Adrenal gland (tissue), 12 donors: ENCODE results near the gene VWA5B2. TPM values are rescaled to one million over a fixed set of nuclear protein-coding genes. Genes with fewer than 3 reads are reported as not detected.

Source experiments
- DNase-seq, 7 donors: peaks; one replicate each; pipeline ENCODE4 v3.0.0-alpha.2; 2019 to 2020
- H3K27ac ChIP-seq, 5 donors: fragments of 200-600 bp; sonication (generic) in 4 of 5; 1 replicate in 3 of 5; 2 replicates in 2 of 5; pipeline versions ENCODE4 v1.5.1 to v1.8.0; 2016 to 2020; ENCODE audit warnings: mild to moderate bottlenecking in 1 of 5
- H3K27me3 ChIP-seq: fragments of 200-600 bp; 2 replicates; pipeline ENCODE4 v1.8.0; 2021
- H3K36me3 ChIP-seq, 2 donors: fragments of 200-600 bp; replicated peaks in 1 of 2; 1 replicate in 1 of 2; 2 replicates in 1 of 2; pipeline versions ENCODE4 v1.5.1 to v1.8.0; 2018 to 2022
- H3K4me1 ChIP-seq, 2 donors: fragments of 200-600 bp; replicated peaks in 1 of 2; 1 replicate in 1 of 2; 2 replicates in 1 of 2; pipeline versions ENCODE4 v1.5.1 to v1.8.0; 2018 to 2021
- H3K4me3 ChIP-seq, 4 donors: fragments of 200-600 bp; sonication (generic) in 3 of 4; one replicate each; pipeline ENCODE4 v1.5.1; 2016 to 2018
- H3K9me3 ChIP-seq, 3 donors: fragments of 200-600 bp; sonication (generic) in 1 of 3; replicated peaks in 1 of 3; 1 replicate in 2 of 3; 2 replicates in 1 of 3; pipeline versions ENCODE4 v1.5.1 to v1.8.0; 2016 to 2021
- POLR2A ChIP-seq, 2 donors: fragments of 450-650 bp; IDR thresholded peaks; one replicate each; pipeline ENCODE4 v1.6.1; 2017; ENCODE audit warnings: antibody characterized with exemption in 2 of 2, mild to moderate bottlenecking in 2 of 2, moderate library complexity in 1 of 2
- WGBS, 4 donors: extraction: QIAGEN DNeasy Blood & Tissue Kit in 2 of 4; methylation state at CpG; one replicate each; pipeline versions ENCODE4 v1.1.5 to v1.1.7; 2013 to 2017; 5-methylcytosine and 5-hydroxymethylcytosine counted together
- intact Hi-C, 2 donors: fragments of 100-400 bp; cut with DNase I; formaldehyde crosslinking; loops; one replicate each; pipeline versions ENCODE4 v1.14.1 to v1.15.0; 2022 to 2023
- polyA plus RNA-seq, 3 donors: library from polyadenylated mRNA; stranded (reverse); fragments of 200-250 nt in 2 of 3; fragments of 350-450 nt in 1 of 3; fragmentation: Illumina TruSeq in 1 of 3; extraction: RNeasy Lipid Tissue Mini Kit (QIAGEN cat#74804) in 1 of 3; gene quantifications; one replicate each; pipeline ENCODE4 v1.2.3, GENCODE V29; 2013 to 2014
- total RNA-seq, 9 donors: library from RNA; depleted of rRNA in 4 of 9; stranded (reverse); fragments of >200 nt in 4 of 9; fragments of 120-200 nt in 1 of 9; fragmentation: NEBNext Ultra II Directional in 1 of 9; extraction: Animal tissue kit (Norgen Biotek cat#: 25700) in 1 of 9; gene quantifications; one replicate each; pipeline versions ENCODE4 v1.1.0 to v1.2.4, GENCODE V29; 2013 to 2023
- TF ChIP-seq, protein P1 (sequence below), 6 experiments: fragments of 450-650 bp in 4 of 6; fragments of 200-600 bp in 2 of 6; sonication (generic) in 1 of 6; IDR thresholded peaks; 1 replicate in 5 of 6; 2 replicates in 1 of 6; pipeline versions ENCODE4 v1.5.1 to v1.8.0; 2016 to 2021; ENCODE audit warnings: antibody characterized with exemption in 6 of 6, mild to moderate bottlenecking in 2 of 6, moderate library complexity in 1 of 6
- donor health status: healthy with polysubstance abuse.
- donor health status: Bipolar disorder and iron deficiency.
- donor health status: DM: yes; HTN: yes; CAD: no.
- donor health status: DM: no; HTN: no; CAD: no.
- donor health status: DM: no; HTN: no; CAD: no.
- donor health status: DM: yes; HTN: yes; CAD: no.

The VWA5B2 gene
- total and polyA plus RNA-seq, 12 donors = 1.1 to 1,120 (median 65.8) TPM

GRCh38 chr3:184255291-184256039 is 26.1 kb downstream of the VWA5B2 start:
- H3K36me3 ChIP-seq = no peaks in the 10 kb centered on the region
- intact Hi-C loops = no loop called here
- H3K9me3 ChIP-seq = no peaks in the 10 kb centered on the region
- H3K4me3 ChIP-seq = no peak overlapping the region
- TF ChIP-seq, protein P1, sequence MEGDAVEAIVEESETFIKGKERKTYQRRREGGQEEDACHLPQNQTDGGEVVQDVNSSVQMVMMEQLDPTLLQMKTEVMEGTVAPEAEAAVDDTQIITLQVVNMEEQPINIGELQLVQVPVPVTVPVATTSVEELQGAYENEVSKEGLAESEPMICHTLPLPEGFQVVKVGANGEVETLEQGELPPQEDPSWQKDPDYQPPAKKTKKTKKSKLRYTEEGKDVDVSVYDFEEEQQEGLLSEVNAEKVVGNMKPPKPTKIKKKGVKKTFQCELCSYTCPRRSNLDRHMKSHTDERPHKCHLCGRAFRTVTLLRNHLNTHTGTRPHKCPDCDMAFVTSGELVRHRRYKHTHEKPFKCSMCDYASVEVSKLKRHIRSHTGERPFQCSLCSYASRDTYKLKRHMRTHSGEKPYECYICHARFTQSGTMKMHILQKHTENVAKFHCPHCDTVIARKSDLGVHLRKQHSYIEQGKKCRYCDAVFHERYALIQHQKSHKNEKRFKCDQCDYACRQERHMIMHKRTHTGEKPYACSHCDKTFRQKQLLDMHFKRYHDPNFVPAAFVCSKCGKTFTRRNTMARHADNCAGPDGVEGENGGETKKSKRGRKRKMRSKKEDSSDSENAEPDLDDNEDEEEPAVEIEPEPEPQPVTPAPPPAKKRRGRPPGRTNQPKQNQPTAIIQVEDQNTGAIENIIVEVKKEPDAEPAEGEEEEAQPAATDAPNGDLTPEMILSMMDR (IDR thresholded peaks at IDR 0.05) = no peak
- no peak for TF ChIP-seq POLR2A (IDR thresholded peaks at IDR 0.05)
- 90 to 96% (median 93%) methylated on average over 3 of the region's 3 CpGs for WGBS, 4 donors
- H3K27ac ChIP-seq = no peak overlapping the region
- no peaks in the 10 kb centered on the region for H3K27me3 ChIP-seq
- no peak for DNase-seq
- peaks cover 7 to 9% of the 10 kb centered on the region in 2 donors for H3K4me1 ChIP-seq

DNA sequence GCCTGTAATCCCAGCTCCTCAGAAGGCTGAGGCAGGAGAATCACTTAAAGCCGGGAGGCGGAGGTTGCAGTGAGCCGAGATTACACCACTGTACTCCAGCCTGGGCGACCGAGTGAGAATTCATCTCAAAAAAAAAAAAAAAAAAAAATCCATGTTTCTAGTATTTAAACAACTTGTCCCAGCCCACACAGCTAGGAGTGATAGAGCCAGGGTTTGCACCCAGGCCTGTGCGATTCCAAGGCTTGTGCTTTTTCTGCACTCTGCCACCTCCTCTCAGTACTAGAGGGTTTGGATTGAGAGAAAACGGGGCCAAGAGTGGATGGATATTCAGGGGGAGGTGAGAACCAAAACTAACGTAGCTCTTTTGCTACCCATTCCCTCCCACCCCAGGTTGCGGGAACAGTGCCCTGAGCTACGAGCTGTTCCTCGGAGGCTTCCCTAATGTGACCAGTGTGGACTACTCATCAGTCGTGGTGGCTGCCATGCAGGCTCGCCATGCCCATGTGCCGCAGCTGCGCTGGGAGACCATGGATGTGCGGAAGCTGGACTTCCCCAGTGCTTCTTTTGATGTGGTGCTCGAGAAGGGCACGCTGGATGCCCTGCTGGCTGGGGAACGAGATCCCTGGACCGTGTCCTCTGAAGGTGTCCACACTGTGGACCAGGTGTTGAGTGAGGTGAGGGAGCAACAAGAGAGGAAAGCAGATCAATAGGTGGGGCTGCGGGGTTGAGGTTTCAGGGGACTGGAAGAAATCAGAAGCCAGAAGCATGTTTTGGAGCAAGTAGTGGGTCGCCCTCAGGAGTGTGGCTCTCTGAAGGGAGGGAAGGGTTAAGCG is 27.9 kb downstream of the VWA5B2 start:
- H3K36me3 ChIP-seq = no peaks in the 10 kb centered on the region
- no peak overlapping the region for H3K4me3 ChIP-seq
- TF ChIP-seq, protein P1 (IDR thresholded peaks at IDR 0.05) = no peak
- no peak for TF ChIP-seq POLR2A (IDR thresholded peaks at IDR 0.05)
- H3K27ac ChIP-seq = no peak overlapping the region
- no peaks in the 10 kb centered on the region for H3K27me3 ChIP-seq
- 92 to 95% (median 93%) methylated on average over 16 to 23 of the region's 23 CpGs for WGBS, 4 donors
- intact Hi-C loops = no loop called here
- H3K4me1 ChIP-seq = peaks cover 19 to 22% of the 10 kb centered on the region in 2 donors
- H3K9me3 ChIP-seq = no peaks in the 10 kb centered on the region
- no peak for DNase-seq

GRCh38 chr3:184258926-184259325 is 29.5 kb downstream of the VWA5B2 start:
- Histone ChIP-seq H3K9me3 (no peaks in the 10 kb centered on the region), H3K4me1 (peaks cover 25 to 27% of the 10 kb centered on the region in 2 donors), H3K4me3 (no peak overlapping the region), H3K36me3 (no peaks in the 10 kb centered on the region), H3K27ac (peak overlapping the region in 1 of 5 donors; percentile 5), H3K27me3 (no peaks in the 10 kb centered on the region)
- intact Hi-C loops = no loop called here
- WGBS, 4 donors = 86 to 91% (median 90%) methylated on average over 5 of the region's 5 CpGs
- TF ChIP-seq, protein P1 (IDR thresholded peaks at IDR 0.05) = no peak
- no peak for TF ChIP-seq POLR2A (IDR thresholded peaks at IDR 0.05)
- no peak for DNase-seq

DNA sequence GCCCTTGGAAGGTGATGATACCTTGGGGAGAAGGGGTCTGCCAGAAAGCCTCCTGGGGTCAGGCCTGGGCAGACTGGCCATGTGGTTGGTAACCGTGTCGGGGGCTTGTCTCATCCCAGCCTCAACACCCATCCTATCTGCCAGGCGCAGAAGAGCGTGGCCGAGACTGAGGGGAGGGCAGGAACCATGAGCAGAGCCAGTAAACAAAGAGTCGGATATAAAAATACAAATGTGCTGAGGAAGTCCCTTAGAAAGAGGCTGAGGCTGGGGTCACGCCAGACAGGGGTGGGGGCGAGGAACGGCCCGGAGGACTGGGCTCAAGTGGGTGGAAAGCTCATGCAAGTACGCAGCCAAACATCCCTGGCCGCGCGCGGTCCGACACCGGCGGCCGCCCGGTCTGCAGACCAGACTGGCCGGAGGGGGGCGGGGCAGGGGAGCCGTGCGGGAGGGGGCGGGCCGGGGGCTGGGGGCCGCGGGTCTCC is 30.1 kb downstream of the VWA5B2 start:
- WGBS, 4 donors = 14 to 29% (median 20%) methylated on average over 11 to 28 of the region's 28 CpGs
- no peak for DNase-seq
- peaks cover 25 to 27% of the 10 kb centered on the region in 2 donors for H3K4me1 ChIP-seq
- no peaks in the 10 kb centered on the region for H3K27me3 ChIP-seq
- peak overlapping the region in 1 of 5 donors; percentile 5 for H3K27ac ChIP-seq
- TF ChIP-seq, protein P1 (IDR thresholded peaks at IDR 0.05) = no peak
- no peak for TF ChIP-seq POLR2A (IDR thresholded peaks at IDR 0.05)
- no peak overlapping the region for H3K4me3 ChIP-seq
- intact Hi-C loops = no loop called here
- H3K9me3 ChIP-seq = no peaks in the 10 kb centered on the region
- H3K36me3 ChIP-seq = no peaks in the 10 kb centered on the region
